ENCODE results near the gene GDAP1L1.
"Not testable (repeated sequence)": the region's sequence is repeated elsewhere in the genome, so short reads cannot be mapped to it uniquely, and the experiment has no call there.

GDAP1L1 gene

DNA sequence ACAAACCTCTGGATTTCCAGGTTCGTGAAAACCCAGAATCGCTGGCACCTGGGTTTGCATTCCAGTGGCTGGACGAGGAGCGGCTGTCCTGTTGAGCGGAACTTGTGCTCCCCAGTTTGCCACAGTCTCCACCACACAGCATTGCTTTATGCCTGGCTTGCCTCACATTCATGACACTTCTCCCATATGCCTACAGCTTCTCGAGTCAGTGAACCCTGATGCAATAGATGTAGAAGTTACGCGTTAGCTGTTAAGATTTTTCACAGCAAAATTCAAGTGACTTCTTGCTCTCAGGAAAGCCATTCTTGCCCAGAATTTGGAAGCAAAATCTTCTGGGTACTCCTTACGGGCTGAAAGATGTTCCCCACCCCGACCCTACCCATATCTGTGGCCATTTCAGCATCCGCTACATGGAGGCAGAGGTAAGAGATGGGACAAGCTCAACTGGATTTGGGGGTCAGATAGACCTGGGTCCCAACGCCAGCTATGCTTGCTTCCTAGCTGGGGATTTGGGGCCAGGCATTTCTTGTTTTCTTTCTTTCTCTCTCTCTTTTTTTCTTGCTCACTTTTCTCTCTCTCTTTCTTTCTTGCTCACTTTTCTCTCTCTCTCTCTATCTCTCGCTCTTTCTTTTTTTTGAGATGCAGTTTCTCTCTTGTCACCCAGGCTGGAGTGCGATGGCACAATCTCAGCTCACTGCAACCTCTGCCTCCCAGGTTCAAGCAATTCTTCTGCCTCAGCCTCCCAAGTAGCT, 12.4 kb upstream of the GDAP1L1 start:
- TF ChIP-seq, protein P1, sequence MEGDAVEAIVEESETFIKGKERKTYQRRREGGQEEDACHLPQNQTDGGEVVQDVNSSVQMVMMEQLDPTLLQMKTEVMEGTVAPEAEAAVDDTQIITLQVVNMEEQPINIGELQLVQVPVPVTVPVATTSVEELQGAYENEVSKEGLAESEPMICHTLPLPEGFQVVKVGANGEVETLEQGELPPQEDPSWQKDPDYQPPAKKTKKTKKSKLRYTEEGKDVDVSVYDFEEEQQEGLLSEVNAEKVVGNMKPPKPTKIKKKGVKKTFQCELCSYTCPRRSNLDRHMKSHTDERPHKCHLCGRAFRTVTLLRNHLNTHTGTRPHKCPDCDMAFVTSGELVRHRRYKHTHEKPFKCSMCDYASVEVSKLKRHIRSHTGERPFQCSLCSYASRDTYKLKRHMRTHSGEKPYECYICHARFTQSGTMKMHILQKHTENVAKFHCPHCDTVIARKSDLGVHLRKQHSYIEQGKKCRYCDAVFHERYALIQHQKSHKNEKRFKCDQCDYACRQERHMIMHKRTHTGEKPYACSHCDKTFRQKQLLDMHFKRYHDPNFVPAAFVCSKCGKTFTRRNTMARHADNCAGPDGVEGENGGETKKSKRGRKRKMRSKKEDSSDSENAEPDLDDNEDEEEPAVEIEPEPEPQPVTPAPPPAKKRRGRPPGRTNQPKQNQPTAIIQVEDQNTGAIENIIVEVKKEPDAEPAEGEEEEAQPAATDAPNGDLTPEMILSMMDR (IDR thresholded peaks at IDR 0.05; ENCODE audit: control insufficient read depth, extremely low read depth, insufficient read depth): no peak
- DNase-seq (ENCODE audit: low read depth): no peak
- H3K4me3 ChIP-seq (ENCODE audit: low read depth, low read length): no peak overlapping the region

GRCh38 chr20:44235702-44236101, 11.4 kb upstream of the GDAP1L1 start:
- TF ChIP-seq, protein P1 (IDR thresholded peaks at IDR 0.05; ENCODE audit: control insufficient read depth, extremely low read depth, insufficient read depth): no peak
- no peak overlapping the region for H3K4me3 ChIP-seq (ENCODE audit: low read depth, low read length)

DNA sequence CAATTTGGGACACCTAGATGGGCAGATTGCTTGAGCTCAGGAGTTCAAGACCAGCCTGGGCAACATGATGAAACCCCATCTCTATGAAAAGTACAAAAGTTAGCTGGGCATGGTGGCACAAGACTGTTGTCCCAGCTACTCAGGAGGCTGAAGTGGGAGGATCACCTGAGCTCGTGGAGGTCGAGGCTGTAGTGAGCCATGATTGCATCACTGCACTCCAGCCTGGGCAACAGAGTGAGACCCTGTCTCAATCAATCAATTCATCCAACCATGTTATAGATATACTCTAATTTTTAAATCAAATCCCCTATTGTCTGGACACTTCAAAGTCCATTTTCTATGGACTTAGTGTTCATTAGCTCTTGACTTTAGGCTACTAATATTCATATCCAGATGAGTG, 10.3 kb upstream of the GDAP1L1 start:
- not testable (repeated sequence) for DNase-seq (ENCODE audit: low read depth); H3K4me3 ChIP-seq (ENCODE audit: low read depth, low read length)

More at GRCh38 chr20:44235702-44236101, 11.4 kb upstream of the GDAP1L1 start:
- DNase-seq (ENCODE audit: low read depth): no peak

- DNase-seq (ENCODE audit: low read depth): no peak
- no peak overlapping the region for H3K4me3 ChIP-seq (ENCODE audit: low read depth, low read length)
- TF ChIP-seq, protein P1 (IDR thresholded peaks at IDR 0.05; ENCODE audit: control insufficient read depth, extremely low read depth, insufficient read depth): no peak
These were observed 5.3 kb upstream of the GDAP1L1 start for GRCh38 chr20:44241796-44242195.

- no peak for DNase-seq (ENCODE audit: low read depth)
- TF ChIP-seq, protein P1 (IDR thresholded peaks at IDR 0.05; ENCODE audit: control insufficient read depth, extremely low read depth, insufficient read depth): no peak
- no peak overlapping the region for H3K4me3 ChIP-seq (ENCODE audit: low read depth, low read length)
These were observed 1.1 kb upstream of the GDAP1L1 start for GRCh38 chr20:44245977-44246376.

DNA sequence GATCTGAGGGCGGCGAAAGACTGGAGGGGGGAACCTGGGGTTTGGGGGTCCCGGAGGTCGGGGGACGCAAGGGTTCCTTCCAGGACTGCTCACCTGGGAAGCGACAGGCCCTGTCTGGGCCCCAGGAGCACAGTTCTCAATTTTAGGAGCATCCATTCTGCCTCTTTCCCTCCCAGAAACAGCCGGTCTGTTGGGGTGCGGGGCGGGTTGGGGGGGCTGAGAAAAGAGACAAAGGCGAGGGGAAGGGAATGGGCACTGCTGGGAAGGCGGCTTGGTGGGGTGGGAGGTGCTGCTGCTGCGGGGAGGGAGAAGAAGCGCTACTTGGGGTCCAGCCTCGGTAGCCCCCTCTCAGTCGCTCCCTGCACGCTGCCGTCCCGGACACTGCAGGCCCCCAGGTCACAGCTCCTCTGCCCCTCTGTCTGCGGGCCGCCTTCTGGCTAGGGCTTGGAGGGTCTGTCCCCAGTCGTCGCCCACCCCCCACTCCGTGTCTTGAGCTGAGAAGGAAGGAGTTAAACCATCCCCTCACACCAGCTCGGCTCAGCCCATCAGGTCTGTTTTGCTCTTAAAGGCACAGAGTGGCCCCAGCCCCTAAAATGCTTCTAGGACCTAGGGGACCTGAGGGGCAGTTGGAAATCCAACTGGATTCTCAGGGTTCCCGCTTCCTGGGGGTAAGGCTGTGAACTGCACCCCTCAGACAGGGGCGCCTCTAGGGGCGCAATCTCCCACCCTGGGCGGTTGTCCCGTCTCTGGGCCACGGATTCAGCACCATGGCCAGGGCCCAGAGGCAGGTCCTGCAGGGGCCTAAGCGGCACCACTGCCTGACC, 690 bp downstream of the GDAP1L1 start:
- TF ChIP-seq, protein P1 (IDR thresholded peaks at IDR 0.05; ENCODE audit: control insufficient read depth, extremely low read depth, insufficient read depth): peak; percentile 29
- DNase-seq (ENCODE audit: low read depth): no peak
- no peak overlapping the region for H3K4me3 ChIP-seq (ENCODE audit: low read depth, low read length)

- H3K4me3 ChIP-seq (ENCODE audit: low read depth, low read length): no peak overlapping the region
- TF ChIP-seq, protein P1 (IDR thresholded peaks at IDR 0.05; ENCODE audit: control insufficient read depth, extremely low read depth, insufficient read depth): no peak
- DNase-seq (ENCODE audit: low read depth): no peak
These were observed 1.3 kb downstream of the GDAP1L1 start for GRCh38 chr20:44248410-44248759.
